PC-3 (cell line): ENCODE data around the gene RPL12. TPM values are rescaled to one million over a fixed set of nuclear protein-coding genes. Genes with fewer than 3 reads are reported as not detected.

ENCODE experiments used
- ATAC-seq: fragments of 200-7000 bp; cut with Tn5 transposase; 2 replicates; pipeline ENCODE4 v1.9.1; 2020; ENCODE audit warnings: mild to moderate bottlenecking, moderate library complexity
- BruUV-seq: library from RNA; stranded (reverse); fragments of 400-500 nt; replicated peaks from 2 replicates; lab custom pipeline; 2021; lab: Mats Ljungman, UMichigan
- CTCF ChIA-PET: fragments of 300-600 bp; sonication (Branson Sonifier 250); formaldehyde crosslinking; loops from one replicate; lab custom pipeline; 2022; ENCODE audit warnings: antibody characterized with exemption; lab: Charles Lee
- POLR2A ChIA-PET: fragments of 300-600 bp; sonication (Branson Sonifier 250); formaldehyde crosslinking; loops from one replicate; lab custom pipeline; 2022; ENCODE audit warnings: antibody characterized with exemption; ENCODE audit not compliant: unreplicated experiment; lab: Charles Lee
- DNase-seq: peaks from one replicate; pipeline ENCODE4 v3.0.0-alpha.2; 2015
- H2AFZ ChIP-seq: fragments of 300-600 bp; sonication (generic); 2 replicates; pipeline ENCODE4 v1.6.0; 2016; ENCODE audit warnings: antibody characterized with exemption, low read length
- H3F3A ChIP-seq: fragments of 300-600 bp; sonication (generic); one replicate; pipeline ENCODE4 v1.6.0; 2017; ENCODE audit warnings: antibody characterized with exemption, low read length, control low read depth, mild to moderate bottlenecking; ENCODE audit not compliant: unreplicated experiment
- H3K27ac ChIP-seq: fragments of 300-600 bp; sonication (generic); 2 replicates; pipeline ENCODE4 v1.5.1; 2016; ENCODE audit warnings: mild to moderate bottlenecking, low read length
- H3K27me3 ChIP-seq: fragments of 300-600 bp; sonication (generic); 2 replicates; pipeline ENCODE4 v1.6.1; 2016; ENCODE audit warnings: low read length, mixed read lengths
- H3K36me3 ChIP-seq: fragments of 300-600 bp; sonication (generic); 2 replicates; pipeline ENCODE4 v1.6.1; 2016; ENCODE audit warnings: low read depth, mixed run types, low read length, mixed read lengths
- H3K4me1 ChIP-seq: fragments of 300-600 bp; sonication (generic); 2 replicates; pipeline ENCODE4 v1.5.1; 2016; ENCODE audit warnings: low read length; ENCODE audit not compliant: insufficient read depth
- H3K4me2 ChIP-seq: fragments of 300-600 bp; sonication (generic); 2 replicates; pipeline ENCODE4 v1.6.0; 2016; ENCODE audit warnings: low read length
- H3K4me3 ChIP-seq: fragments of 300-600 bp; sonication (generic); 2 replicates; pipeline ENCODE4 v1.5.1; 2016; ENCODE audit warnings: mild to moderate bottlenecking, low read length, mixed read lengths
- H3K79me2 ChIP-seq: fragments of 300-600 bp; sonication (generic); 2 replicates; pipeline ENCODE4 v1.6.1; 2017; ENCODE audit warnings: low read length, mixed read lengths
- H3K9ac ChIP-seq: fragments of 300-600 bp; sonication (generic); 2 replicates; pipeline ENCODE4 v1.6.0; 2016; ENCODE audit warnings: mild to moderate bottlenecking, low read length
- H3K9me2 ChIP-seq: fragments of 300-600 bp; sonication (generic); replicated peaks from 2 replicates; pipeline ENCODE4 v1.6.1; 2016; ENCODE audit warnings: mixed run types, low read length, mixed read lengths
- H3K9me3 ChIP-seq: fragments of 300-600 bp; sonication (generic); 2 replicates; pipeline ENCODE4 v1.6.1; 2016; ENCODE audit warnings: low read length, mixed read lengths
- H4K20me1 ChIP-seq: fragments of 300-600 bp; sonication (generic); 2 replicates; pipeline ENCODE4 v1.6.1; 2016; ENCODE audit warnings: low read length, mixed read lengths
- CTCF ChIP-seq: fragments of 300-600 bp; sonication (generic); conservative IDR thresholded peaks from 2 replicates; pipeline ENCODE4 v1.5.1; 2017; ENCODE audit warnings: antibody characterized with exemption, low read depth, mild to moderate bottlenecking, low read length
- EZH2 ChIP-seq: fragments of 300-600 bp; sonication (generic); IDR thresholded peaks from one replicate; pipeline ENCODE4 v1.6.1; 2017; ENCODE audit warnings: antibody characterized with exemption, mild to moderate bottlenecking, low read length; ENCODE audit not compliant: unreplicated experiment
- EZH2phosphoT487 ChIP-seq: fragments of 300-600 bp; sonication (generic); IDR thresholded peaks from 2 replicates; pipeline ENCODE4 v1.6.1; 2018; ENCODE audit warnings: mild to moderate bottlenecking, antibody characterized with exemption, low read length, borderline replicate concordance
- intact Hi-C: fragments of 100-400 bp; cut with micrococcal nuclease; formaldehyde crosslinking; loops from 2 replicates; pipeline ENCODE4 v1.9.0; 2023
- total RNA-seq: library from RNA; depleted of rRNA; stranded (reverse); fragments of >200 nt; gene quantifications from 2 replicates; pipeline ENCODE4 v1.2.3, GENCODE V29; 2014

Gene RPL12
- total RNA-seq, 1 experiment from 2014 or later = 1,417 TPM

- DNase-seq (no peak), ATAC-seq (peak; percentile 3)
- CTCF ChIA-PET = interaction anchor here (0.7 kb wide), 1 partner anchor 311 kb away, joined by 4 read pairs; the partner anchor contains the start of gene TOR2A
Measured at GRCh38 chr9:127423476-127423933, 27.7 kb downstream of the RPL12 start.

GRCh38 chr9:127422787-127423186 is 28.4 kb downstream of the RPL12 start:
- no peaks in the 10 kb centered on the region for H3K9me3 ChIP-seq
- no peaks in the 10 kb centered on the region for H3K27me3 ChIP-seq
- H3F3A ChIP-seq = peaks cover 3% of the 10 kb centered on the region
- ATAC-seq = no peak
- peak overlapping the region; percentile 92 for H3K4me2 ChIP-seq
- H2AFZ ChIP-seq = no peak overlapping the region
- CTCF ChIA-PET = interaction anchor here (0.7 kb wide), 1 partner anchor 312 kb away, joined by 4 read pairs; the partner anchor contains the start of gene TOR2A
- no peak overlapping the region for H3K27ac ChIP-seq
- H4K20me1 ChIP-seq = no peaks in the 10 kb centered on the region
- H3K9me2 ChIP-seq = no peaks in the 10 kb centered on the region
- BruUV-seq = no TSS peak
- peak overlapping the region; percentile 89; the same call in 1 of the 2 replicates for H3K9ac ChIP-seq
- peaks cover 53% of the 10 kb centered on the region for H3K79me2 ChIP-seq
- TF ChIP-seq EZH2 (no peak), CTCF (no peak), EZH2phosphoT487 (no peak)
- no peaks in the 10 kb centered on the region for H3K36me3 ChIP-seq
- H3K4me1 ChIP-seq = peaks cover 46% of the 10 kb centered on the region
- intact Hi-C loops = no loop called here
- DNase-seq = no peak
- peak overlapping the region; percentile 97 for H3K4me3 ChIP-seq
- POLR2A ChIA-PET = no interaction called here

More at GRCh38 chr9:127423476-127423933, 27.7 kb downstream of the RPL12 start:
- no peaks in the 10 kb centered on the region for H3F3A ChIP-seq
- no peak for TF ChIP-seq EZH2
- TF ChIP-seq EZH2phosphoT487 = no peak
- TF ChIP-seq CTCF = no peak
- no peaks in the 10 kb centered on the region for H3K36me3 ChIP-seq
- peak overlapping the region; percentile 97 for H3K4me3 ChIP-seq
- TSS peak; percentile 80 for BruUV-seq
- H3K27ac ChIP-seq = peak overlapping the region; percentile 80
- peak overlapping the region; percentile 95 for H2AFZ ChIP-seq
- H3K9me2 ChIP-seq = no peaks in the 10 kb centered on the region
- POLR2A ChIA-PET = interaction anchor here (1.3 kb wide), 1 partner anchor 27 kb away, joined by 7 read pairs; the partner anchor contains the start of gene SLC2A8
- no peaks in the 10 kb centered on the region for H4K20me1 ChIP-seq
- H3K9ac ChIP-seq = peak overlapping the region; percentile 89
- no peaks in the 10 kb centered on the region for H3K9me3 ChIP-seq
- intact Hi-C loops = no loop called here
- peaks cover 54% of the 10 kb centered on the region for H3K79me2 ChIP-seq
- H3K4me1 ChIP-seq = peaks cover 38% of the 10 kb centered on the region
- H3K4me2 ChIP-seq = peak overlapping the region; percentile 92
- no peaks in the 10 kb centered on the region for H3K27me3 ChIP-seq

- Histone ChIP-seq H3K9me3 (no peaks in the 10 kb centered on the region), H3K4me2 (peak overlapping the region; percentile 92), H3K27ac (peak overlapping the region; percentile 12; the same call in 1 of the 2 replicates), H3K4me1 (peaks cover 51% of the 10 kb centered on the region), H3F3A (peaks cover 4% of the 10 kb centered on the region), H3K79me2 (peaks cover 49% of the 10 kb centered on the region), H2AFZ (no peak overlapping the region), H4K20me1 (no peaks in the 10 kb centered on the region), H3K4me3 (peak overlapping the region; percentile 97; the same call in 1 of the 2 replicates), H3K36me3 (no peaks in the 10 kb centered on the region), H3K9ac (no peak overlapping the region), H3K27me3 (no peaks in the 10 kb centered on the region), H3K9me2 (no peaks in the 10 kb centered on the region)
- DNase-seq (no peak), ATAC-seq (no peak)
- BruUV-seq = no TSS peak
- CTCF ChIA-PET = no interaction called here
- intact Hi-C loops = no loop called here
- TF ChIP-seq EZH2phosphoT487 (no peak), CTCF (no peak), EZH2 (no peak)
- POLR2A ChIA-PET = no interaction called here
Measured at GRCh38 chr9:127422133-127422782, 28.9 kb downstream of the RPL12 start.
